HepG2 (cell line): ENCODE data around the gene C20orf204. TPM values are rescaled to one million over a fixed set of nuclear protein-coding genes. Genes with fewer than 3 reads are reported as not detected.
A peak's percentile ranks its signal among the peaks of the same experiment; 100 is the strongest.

Experiments used
- ATF7 ChIP-seq, 2 experiments: fragments of 450-650 bp in 1 of 2; sonication (generic) in 1 of 2; formaldehyde crosslinking in 1 of 2; IDR thresholded peaks; 2 replicates each; pipeline versions ENCODE4 v1.4.0 to v1.6.1; 2016 to 2020; ENCODE audit warnings: antibody characterized with exemption in 1 of 2, mild to moderate bottlenecking in 1 of 2, missing genetic modification reagents in 1 of 2
- CREM ChIP-seq, 2 experiments: sonication (generic) in 1 of 2; formaldehyde crosslinking in 1 of 2; IDR thresholded peaks; 2 replicates each; pipeline versions ENCODE4 v1.4.0 to v1.6.1; 2016 to 2020; ENCODE audit warnings: antibody characterized with exemption in 1 of 2, mild to moderate bottlenecking in 1 of 2, missing genetic modification reagents in 1 of 2
- EED ChIP-seq: sonication (generic); formaldehyde crosslinking; IDR thresholded peaks from 2 replicates; pipeline ENCODE4 v1.5.0; 2020; ENCODE audit warnings: mild to moderate bottlenecking, missing genetic modification reagents
- KMT2A ChIP-seq: sonication (generic); formaldehyde crosslinking; IDR thresholded peaks from 2 replicates; pipeline ENCODE4 v1.4.0; 2020; ENCODE audit warnings: missing genetic modification reagents
- KMT2B ChIP-seq: IDR thresholded peaks from 2 replicates; pipeline ENCODE4 v1.6.1; 2016; ENCODE audit warnings: missing genetic modification reagents, missing compliant biosample characterization
- MED8 ChIP-seq: sonication (generic); formaldehyde crosslinking; IDR thresholded peaks from 2 replicates; pipeline ENCODE4 v1.8.1; 2023; ENCODE audit warnings: mild to moderate bottlenecking, missing genetic modification reagents; ENCODE audit not compliant: insufficient replicate concordance
- NAIF1 ChIP-seq: sonication (generic); formaldehyde crosslinking; IDR thresholded peaks from 2 replicates; pipeline ENCODE4 v1.5.0; 2020; ENCODE audit warnings: mild to moderate bottlenecking, missing genetic modification reagents, borderline replicate concordance
- NFKB2 ChIP-seq: sonication (generic); formaldehyde crosslinking; IDR thresholded peaks from 2 replicates; pipeline ENCODE4 v1.4.0; 2020; ENCODE audit warnings: missing genetic modification reagents, borderline replicate concordance
- XRCC5 ChIP-seq: fragments of 200-400 bp; formaldehyde crosslinking; optimal IDR thresholded peaks from 2 replicates; pipeline ENCODE3; 2017; ENCODE audit warnings: mild to moderate bottlenecking, low read length
- ZFP1 ChIP-seq: IDR thresholded peaks from 2 replicates; pipeline ENCODE4 v1.6.1; 2016
- ZFP41 ChIP-seq: sonication (generic); formaldehyde crosslinking; IDR thresholded peaks from 2 replicates; pipeline ENCODE4 v1.4.0; 2020; ENCODE audit warnings: mild to moderate bottlenecking, missing genetic modification reagents, borderline replicate concordance
- ZNF180 ChIP-seq: sonication (generic); formaldehyde crosslinking; IDR thresholded peaks from 2 replicates; pipeline ENCODE4 v1.4.0; 2020; ENCODE audit warnings: low read depth, missing genetic modification reagents, borderline replicate concordance
- ZNF292 ChIP-seq: sonication (generic); formaldehyde crosslinking; IDR thresholded peaks from 2 replicates; pipeline ENCODE4 v1.8.1; 2022; ENCODE audit warnings: mild to moderate bottlenecking, low read depth, missing genetic modification reagents, borderline replicate concordance
- ZNF432 ChIP-seq: sonication (generic); formaldehyde crosslinking; IDR thresholded peaks from 2 replicates; pipeline ENCODE4 v1.5.0; 2020; ENCODE audit warnings: missing genetic modification reagents, mild to moderate bottlenecking, borderline replicate concordance
- ZNF547 ChIP-seq: sonication (generic); formaldehyde crosslinking; IDR thresholded peaks from 2 replicates; pipeline ENCODE4 v1.5.1; 2020; ENCODE audit warnings: mild to moderate bottlenecking, missing genetic modification reagents
- ZNF569 ChIP-seq: sonication (generic); formaldehyde crosslinking; IDR thresholded peaks from 2 replicates; pipeline ENCODE4 v1.5.0; 2020; ENCODE audit warnings: mild to moderate bottlenecking, missing genetic modification reagents, moderate library complexity, borderline replicate concordance
- ZNF644 ChIP-seq: IDR thresholded peaks from 2 replicates; pipeline ENCODE4 v1.6.1; 2016; ENCODE audit warnings: low read depth
- ZSCAN12 ChIP-seq: sonication (generic); formaldehyde crosslinking; IDR thresholded peaks from 2 replicates; pipeline ENCODE4 v1.9.0; 2021; ENCODE audit warnings: mild to moderate bottlenecking, missing genetic modification reagents
- polyA plus RNA-seq, 8 experiments: library from polyadenylated mRNA; depleted of rRNA in 3 of 8; stranded (reverse) in 7 of 8; unstranded in 1 of 8; fragments of >200 nt; fragmentation: Illumina TruSeq in 4 of 8; extraction: Trizol in 4 of 8; gene quantifications; 2 replicates each; pipeline versions ENCODE4 v1.2.1 to v1.2.3, GENCODE V29; 2011 to 2016; ENCODE audit warnings: low read depth in 4 of 8, missing spikeins in 1 of 8, mixed read lengths in 1 of 8; ENCODE audit not compliant: insufficient read depth in 1 of 8
- total RNA-seq, 5 experiments: library from RNA; depleted of rRNA; stranded (reverse); fragments of >200 nt; fragmentation: Illumina TruSeq; extraction: Trizol; gene quantifications; 2 replicates each; pipeline ENCODE4 v1.2.3, GENCODE V29; 2016; ENCODE audit warnings: low read depth in 1 of 5
- TF ChIP-seq, protein P1 (sequence below): fragments of 450-650 bp; IDR thresholded peaks from 2 replicates; pipeline ENCODE4 v1.6.1; 2017
- TF ChIP-seq, protein P2 (sequence below): sonication (generic); formaldehyde crosslinking; IDR thresholded peaks from 2 replicates; pipeline ENCODE4 v1.5.0; 2020; ENCODE audit warnings: missing genetic modification reagents
- TF ChIP-seq, protein P3 (sequence below): sonication (generic); formaldehyde crosslinking; IDR thresholded peaks from 2 replicates; pipeline ENCODE4 v1.5.0; 2020; ENCODE audit warnings: missing genetic modification reagents
- TF ChIP-seq, protein P4 (sequence below): sonication (generic); formaldehyde crosslinking; IDR thresholded peaks from 2 replicates; pipeline ENCODE4 v1.4.0; 2020; ENCODE audit warnings: missing genetic modification reagents

The C20orf204 gene
- total and polyA plus RNA-seq, 2 of the 13 experiments (the other 11 are each of a cell fraction or from before 2014, with no cell fraction given): 22.1 to 80.0 TPM

DNA sequence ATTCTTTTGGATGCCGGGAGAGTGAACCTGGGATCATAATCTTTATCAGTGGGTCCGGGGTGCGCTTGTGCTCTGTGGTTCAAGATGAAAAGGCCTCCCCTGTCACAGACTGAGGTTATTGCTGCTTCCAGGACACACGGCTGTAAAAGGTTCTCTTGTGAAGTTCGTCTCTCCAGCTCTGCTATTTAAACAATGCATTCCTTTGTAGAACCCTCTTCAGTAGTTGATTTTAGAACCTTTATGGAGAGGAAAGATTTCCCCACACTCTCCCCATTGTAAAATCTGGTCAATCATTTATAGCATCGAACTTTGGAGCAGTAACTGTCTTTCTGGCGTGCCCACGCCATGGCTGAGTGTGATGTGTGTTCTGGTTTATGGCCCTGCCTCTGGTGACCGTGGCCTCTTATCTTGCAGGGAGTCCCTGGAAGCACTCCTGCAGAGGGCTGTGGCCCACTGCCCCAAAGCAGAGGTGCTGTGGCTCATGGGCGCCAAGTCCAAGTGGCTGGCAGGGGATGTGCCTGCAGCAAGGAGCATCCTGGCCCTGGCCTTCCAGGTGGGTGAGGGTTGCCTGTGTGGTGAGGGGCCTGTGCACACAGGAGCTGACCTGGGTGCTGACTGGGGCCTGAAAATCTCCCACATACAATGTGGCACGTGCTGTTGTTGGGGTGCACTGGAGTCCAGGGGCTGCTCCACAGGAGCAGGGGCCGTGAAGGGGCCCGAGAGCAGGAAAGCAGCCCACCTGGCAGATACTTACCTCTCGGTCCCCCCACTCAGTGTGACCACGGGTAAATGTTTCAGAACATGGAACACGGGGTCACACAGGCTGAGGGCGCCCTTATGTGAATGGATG is 11.6 kb upstream of the C20orf204 start (continued):
- TF ChIP-seq, protein P1, sequence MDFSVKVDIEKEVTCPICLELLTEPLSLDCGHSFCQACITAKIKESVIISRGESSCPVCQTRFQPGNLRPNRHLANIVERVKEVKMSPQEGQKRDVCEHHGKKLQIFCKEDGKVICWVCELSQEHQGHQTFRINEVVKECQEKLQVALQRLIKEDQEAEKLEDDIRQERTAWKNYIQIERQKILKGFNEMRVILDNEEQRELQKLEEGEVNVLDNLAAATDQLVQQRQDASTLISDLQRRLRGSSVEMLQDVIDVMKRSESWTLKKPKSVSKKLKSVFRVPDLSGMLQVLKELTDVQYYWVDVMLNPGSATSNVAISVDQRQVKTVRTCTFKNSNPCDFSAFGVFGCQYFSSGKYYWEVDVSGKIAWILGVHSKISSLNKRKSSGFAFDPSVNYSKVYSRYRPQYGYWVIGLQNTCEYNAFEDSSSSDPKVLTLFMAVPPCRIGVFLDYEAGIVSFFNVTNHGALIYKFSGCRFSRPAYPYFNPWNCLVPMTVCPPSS: no peak
- TF ChIP-seq NAIF1 (CRISPR knock-in tag) (no peak), MED8 (CRISPR knock-in tag) (peak; percentile 91), ZSCAN12 (CRISPR knock-in tag) (no peak), KMT2B (CRISPR knock-in tag) (no peak; the same call in 1 of the 2 replicates), ZFP1 (CRISPR knock-in tag) (no peak; the same call in 1 of the 2 replicates), KMT2A (CRISPR knock-in tag) (no peak), NFKB2 (CRISPR knock-in tag) (peak; percentile 89; the same call in 1 of the 2 replicates), ATF7 (IDR thresholded peaks at IDR 0.05) (no peak), ATF7 (CRISPR knock-in tag; IDR thresholded peaks at IDR 0.05) (peak; percentile 26; the same call in 1 of the 2 replicates), EED (no peak), ZNF644 (CRISPR knock-in tag) (peak; percentile 64; the same call in 1 of the 2 replicates), ZNF547 (peak; percentile 92; the same call in 1 of the 2 replicates), ZNF180 (CRISPR knock-in tag) (0 out of 2 replicates have a peak, but pooled peaks have one; percentile 44), ZNF292 (CRISPR knock-in tag) (peak; percentile 45; the same call in 1 of the 2 replicates), ZFP41 (no peak), CREM (IDR thresholded peaks at IDR 0.05) (peak; percentile 87), CREM (CRISPR knock-in tag; IDR thresholded peaks at IDR 0.05) (0 out of 2 replicates have a peak, but pooled peaks have one; percentile 35), ZNF569 (CRISPR knock-in tag) (no peak), XRCC5 (peak; percentile 91), ZNF432 (CRISPR knock-in tag) (no peak)
- TF ChIP-seq, protein P2, sequence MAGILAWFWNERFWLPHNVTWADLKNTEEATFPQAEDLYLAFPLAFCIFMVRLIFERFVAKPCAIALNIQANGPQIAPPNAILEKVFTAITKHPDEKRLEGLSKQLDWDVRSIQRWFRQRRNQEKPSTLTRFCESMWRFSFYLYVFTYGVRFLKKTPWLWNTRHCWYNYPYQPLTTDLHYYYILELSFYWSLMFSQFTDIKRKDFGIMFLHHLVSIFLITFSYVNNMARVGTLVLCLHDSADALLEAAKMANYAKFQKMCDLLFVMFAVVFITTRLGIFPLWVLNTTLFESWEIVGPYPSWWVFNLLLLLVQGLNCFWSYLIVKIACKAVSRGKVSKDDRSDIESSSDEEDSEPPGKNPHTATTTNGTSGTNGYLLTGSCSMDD: no peak
- TF ChIP-seq, protein P3, sequence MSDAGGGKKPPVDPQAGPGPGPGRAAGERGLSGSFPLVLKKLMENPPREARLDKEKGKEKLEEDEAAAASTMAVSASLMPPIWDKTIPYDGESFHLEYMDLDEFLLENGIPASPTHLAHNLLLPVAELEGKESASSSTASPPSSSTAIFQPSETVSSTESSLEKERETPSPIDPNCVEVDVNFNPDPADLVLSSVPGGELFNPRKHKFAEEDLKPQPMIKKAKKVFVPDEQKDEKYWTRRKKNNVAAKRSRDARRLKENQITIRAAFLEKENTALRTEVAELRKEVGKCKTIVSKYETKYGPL (CRISPR knock-in tag): no peak
- TF ChIP-seq, protein P4, sequence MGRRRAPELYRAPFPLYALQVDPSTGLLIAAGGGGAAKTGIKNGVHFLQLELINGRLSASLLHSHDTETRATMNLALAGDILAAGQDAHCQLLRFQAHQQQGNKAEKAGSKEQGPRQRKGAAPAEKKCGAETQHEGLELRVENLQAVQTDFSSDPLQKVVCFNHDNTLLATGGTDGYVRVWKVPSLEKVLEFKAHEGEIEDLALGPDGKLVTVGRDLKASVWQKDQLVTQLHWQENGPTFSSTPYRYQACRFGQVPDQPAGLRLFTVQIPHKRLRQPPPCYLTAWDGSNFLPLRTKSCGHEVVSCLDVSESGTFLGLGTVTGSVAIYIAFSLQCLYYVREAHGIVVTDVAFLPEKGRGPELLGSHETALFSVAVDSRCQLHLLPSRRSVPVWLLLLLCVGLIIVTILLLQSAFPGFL (CRISPR knock-in tag): no peak
